GM19351 (cell line): Measurements from ENCODE around the gene NAP1L1.

ENCODE experiments used
- ATAC-seq: cut with Tn5 transposase; IDR thresholded peaks from one replicate; pipeline ENCODE4 v1.9.1; 2021; ENCODE audit warnings: mild to moderate bottlenecking, moderate library complexity; ENCODE audit not compliant: unreplicated experiment

Gene NAP1L1

DNA sequence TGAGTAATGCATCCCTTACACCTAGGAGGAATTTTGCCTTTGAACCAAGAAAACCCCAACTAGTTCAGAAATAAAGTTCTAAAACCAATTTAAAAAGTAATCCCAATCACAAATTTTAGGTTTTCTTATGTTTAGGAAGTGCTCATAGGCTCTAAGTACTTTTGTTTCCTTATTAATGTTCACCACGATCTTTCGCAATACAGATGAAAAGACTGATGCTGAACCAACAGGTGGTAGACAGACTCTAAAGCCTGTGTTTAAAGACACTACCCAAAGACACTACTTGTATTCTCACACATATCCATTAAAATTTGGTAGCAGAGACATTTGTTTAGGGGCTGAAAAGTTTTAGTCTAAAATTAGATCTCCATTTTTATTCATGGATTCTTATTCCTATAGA, 42.3 kb downstream of the NAP1L1 start:
- ATAC-seq = no peak

DNA sequence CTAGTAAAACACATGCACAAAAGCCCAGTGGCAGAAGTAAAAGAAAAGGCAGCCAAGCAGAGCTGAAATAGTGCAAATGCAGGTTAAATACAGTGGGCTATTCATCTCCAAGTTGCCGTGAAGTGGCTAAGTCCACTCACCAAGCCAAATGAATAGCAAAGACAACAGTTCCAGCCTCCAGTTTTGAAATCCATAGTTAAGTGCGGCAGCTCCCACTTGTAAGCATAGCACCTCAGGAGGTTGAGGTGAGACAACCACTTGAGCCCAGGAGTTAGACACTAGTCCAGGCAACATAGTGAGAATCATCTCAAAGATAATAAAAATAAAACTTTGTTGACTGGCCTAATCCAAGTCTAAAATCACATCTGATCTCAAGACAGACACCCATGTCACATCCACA, 43.1 kb downstream of the NAP1L1 start:
- no peak for ATAC-seq

DNA sequence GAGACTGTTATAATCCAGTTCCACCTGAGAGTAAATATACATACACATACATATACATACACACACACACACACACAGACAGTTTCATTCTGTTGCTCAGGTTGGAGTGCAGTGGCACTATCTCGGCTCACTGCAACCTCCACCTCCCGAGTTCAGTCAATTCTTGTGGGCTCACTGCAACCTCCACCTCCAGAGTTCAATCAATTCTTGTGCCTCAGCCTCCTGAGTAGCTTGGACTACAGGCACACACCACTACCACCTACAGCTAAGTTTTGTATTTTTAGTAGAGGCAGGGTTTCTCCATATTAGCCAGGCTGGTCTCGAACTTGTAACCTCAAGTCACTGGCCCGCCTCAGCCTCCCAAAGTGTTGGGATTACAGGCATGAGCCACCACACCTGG, 44.0 kb downstream of the NAP1L1 start:
- no peak for ATAC-seq

DNA sequence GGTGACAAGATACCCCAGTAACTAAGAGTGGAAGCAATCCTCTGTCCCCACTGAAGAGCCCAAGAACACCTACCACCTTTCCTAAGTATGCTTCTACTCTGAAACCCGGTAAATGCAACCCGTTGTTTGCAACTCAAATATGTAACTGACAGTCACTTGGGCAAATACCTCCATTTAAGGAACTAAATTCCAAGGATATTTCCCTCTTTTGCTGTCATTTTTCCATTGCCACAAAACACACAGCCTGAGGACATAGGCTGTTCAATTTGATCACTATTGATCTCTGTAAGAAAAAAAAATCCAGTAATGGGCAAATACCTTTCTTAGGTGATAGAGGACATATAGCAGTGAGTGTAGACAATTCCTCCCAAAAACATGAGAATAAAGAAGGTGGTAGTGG, 46.3 kb downstream of the NAP1L1 start:
- ATAC-seq = no peak

DNA sequence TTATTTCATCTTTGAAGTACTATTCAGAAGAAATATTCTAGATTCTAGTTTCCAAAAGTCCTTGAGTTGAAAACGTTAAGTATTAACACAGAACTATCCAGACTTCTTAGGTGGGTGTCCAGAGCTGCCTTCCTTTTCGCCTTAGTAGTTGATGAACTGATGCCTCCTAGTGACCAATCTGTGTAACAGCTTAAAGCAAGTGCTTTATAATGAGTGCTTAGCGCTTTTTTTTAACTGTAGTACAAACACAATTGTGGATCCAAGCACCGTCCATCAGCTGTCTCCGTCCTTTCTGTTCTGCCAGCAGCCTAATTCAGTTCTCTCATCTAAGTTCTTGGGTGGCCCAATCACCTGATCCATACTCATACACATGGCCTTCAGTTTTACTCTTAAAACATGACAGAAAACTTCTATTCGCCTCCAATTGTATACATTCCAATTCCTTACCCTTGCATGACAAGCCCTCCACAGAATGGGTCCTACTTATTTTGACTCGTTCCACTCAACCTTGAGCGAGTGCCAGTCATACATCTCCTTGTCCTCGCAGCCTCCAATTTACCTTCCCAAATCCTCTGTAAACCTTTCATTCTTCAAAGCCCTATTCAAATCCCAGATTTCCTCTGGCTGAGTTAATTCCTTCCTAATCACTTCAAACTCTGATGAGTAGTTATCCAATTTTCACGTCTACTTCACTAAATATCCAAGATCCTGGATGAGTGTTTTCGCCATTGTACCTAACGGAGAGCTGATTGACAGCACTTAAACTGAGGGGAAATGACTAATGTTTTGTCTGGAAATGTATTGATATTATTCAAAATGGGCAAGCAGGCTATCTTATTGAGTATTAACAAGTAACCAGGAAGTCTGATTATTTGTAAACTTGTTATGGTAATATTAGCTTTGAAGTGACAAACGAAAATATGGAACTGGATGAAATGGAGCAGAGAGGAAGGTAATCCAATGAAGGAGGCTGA, 47.1 kb downstream of the NAP1L1 start:
- ATAC-seq = peak; percentile 60

DNA sequence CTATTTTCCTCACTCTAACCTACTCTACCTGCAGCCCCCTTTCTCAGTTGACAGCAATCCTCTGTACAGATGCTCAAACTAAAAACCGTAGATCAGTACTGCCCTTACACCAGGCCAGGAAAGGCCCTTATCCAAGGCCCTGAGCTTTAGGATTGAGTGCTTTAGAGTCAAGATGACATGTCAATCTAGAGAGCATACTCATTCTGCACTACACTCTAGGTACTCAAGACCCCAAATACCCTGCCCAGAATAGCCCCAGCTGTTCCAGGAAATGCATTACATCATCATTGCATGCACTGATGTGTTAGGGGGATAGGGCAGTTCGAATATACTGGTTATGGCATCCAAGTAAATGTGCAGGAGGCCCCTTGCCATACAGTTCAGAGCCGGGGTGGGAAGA, 49.4 kb downstream of the NAP1L1 start:
- no peak for ATAC-seq

DNA sequence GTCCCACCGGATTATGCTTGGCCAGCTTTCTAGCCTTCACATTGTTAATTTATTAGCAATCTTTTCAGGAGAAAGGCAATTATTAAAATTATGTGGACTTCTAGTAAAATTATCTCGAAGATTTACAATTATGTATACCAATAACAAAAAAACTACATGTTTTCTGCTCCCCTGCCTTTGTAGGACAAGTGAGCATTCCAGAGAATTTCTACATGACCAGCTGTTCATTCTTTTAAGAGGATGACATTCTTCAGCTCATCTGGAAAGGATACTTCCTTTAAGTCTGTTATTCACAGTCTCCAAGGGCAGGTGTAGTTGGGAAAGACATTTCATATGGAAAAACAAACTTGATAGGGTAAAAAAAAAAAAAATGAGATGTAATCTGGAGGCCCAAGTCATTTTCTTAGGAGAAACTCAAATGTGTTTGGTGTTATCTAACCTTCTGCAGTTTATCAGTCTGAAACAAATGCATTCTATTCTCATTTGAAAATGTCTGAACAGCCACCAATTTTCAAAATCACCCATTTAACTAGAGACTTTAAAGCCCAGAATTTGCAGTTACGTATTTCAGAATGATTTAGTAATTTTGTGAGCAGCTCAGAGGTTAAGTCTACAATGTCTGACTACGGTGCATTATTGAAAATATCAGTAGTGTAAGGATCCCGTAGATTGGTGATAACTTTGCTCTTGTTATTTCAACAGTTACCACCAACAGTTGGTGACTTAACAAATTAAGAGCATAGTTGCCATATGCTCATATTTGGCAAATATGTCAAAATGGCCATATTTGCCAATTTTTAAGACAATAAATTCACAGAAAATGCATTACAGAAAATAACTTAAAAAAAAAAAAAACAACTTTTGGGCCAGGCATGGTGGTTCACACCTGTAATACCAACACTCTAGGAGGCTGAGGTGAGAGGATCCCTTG, 51.1 kb downstream of the NAP1L1 start:
- ATAC-seq = no peak

DNA sequence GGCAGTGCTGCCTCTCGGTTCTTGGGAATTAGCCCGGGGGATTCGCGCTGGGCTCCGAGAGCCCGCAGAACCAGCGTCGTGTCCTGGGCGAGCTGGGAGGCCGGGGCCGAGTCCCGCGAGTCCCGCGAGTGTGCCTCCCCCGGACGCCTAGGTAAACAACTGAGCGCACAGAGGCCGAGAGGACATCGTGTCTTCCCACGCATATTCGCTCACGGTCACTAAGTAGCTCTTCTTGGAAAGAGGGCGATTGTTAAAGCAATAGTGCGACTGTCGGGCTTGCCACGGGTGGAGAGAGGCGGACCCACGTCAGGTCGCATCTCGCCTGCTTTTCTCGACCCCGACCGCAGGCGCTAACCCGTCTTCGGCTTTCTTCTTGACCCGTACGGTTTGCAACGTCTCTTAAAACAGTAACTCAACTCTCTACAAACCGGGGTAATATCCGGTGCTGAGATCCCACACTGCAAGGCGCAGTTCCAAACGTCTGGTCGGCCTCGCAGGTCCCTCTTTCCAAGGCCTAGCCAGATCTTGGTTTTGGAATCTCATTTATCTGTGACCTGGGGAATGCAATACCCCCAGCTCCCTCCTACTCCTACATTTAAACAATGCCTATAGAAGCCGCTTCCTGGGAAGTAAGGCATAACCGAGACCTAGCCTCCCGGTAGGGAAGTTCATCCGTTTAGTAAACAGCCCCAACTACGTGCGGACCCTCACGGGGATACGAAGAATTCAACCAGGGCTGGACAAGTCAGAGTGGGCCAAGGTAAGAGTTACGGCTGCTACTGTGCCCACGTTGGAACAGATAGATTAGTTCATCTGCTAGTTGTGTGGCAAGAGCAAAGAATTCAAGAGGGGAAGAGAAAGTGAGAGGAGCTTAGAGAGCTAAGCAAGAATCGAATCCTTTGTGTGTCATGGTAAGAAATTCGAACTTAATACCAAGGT, 52.2 kb downstream of the NAP1L1 start:
- peak; percentile 26 for ATAC-seq

DNA sequence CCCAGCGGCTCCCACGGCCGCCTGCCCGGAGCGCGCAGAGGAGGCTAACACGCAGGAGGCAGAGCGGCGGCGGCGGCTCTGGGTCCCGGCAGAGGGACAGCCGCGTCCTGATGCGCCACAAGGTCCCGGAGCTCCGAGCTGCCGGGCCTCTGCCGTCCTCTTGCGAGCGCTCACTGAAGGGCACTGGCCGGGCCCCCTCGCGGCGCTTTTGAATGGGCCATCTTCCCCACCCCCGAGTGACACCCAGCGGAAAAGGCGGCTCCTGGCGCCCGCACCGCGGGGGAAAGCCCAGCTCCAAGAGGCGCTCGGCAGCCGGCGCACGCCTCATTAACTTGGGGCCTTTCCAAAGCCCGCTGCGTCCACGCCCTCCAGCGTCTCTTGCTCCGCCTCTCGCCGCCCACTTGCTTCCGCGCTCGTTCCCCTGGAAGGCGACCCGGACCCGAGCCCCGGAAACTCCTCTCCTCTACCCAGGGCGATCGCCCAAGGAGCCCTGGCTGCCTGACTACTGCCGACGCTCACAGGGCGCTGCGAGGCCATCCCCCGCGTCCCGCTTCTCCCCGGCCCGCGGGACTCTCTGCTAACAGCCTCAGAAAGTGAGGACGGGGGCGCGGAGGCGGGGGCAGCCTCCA, 53.0 kb downstream of the NAP1L1 start, which contains the start of gene PHLDA1:
PHLDA1 (minus strand) TSS at position 363 of the 629 bp plus-strand sequence.
- peak; percentile 75 for ATAC-seq

DNA sequence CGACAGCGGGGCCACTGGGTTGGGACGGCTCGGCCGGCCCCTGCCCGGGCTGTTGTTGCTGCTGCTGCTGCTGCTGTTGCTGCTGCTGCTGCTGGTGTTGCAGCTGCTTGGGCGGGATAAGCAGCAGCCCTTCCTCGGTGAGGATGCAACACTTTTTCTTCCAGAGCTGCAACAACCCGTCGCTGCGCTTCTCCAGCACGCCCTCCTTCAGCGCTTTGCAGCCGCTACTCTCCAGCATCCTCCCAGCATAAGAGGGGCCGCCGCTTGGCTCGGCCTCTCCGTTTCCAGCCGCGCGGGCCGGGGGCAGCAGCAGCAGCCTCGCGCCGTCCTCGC, 53.4 kb downstream of the NAP1L1 start:
- ATAC-seq = no peak

DNA sequence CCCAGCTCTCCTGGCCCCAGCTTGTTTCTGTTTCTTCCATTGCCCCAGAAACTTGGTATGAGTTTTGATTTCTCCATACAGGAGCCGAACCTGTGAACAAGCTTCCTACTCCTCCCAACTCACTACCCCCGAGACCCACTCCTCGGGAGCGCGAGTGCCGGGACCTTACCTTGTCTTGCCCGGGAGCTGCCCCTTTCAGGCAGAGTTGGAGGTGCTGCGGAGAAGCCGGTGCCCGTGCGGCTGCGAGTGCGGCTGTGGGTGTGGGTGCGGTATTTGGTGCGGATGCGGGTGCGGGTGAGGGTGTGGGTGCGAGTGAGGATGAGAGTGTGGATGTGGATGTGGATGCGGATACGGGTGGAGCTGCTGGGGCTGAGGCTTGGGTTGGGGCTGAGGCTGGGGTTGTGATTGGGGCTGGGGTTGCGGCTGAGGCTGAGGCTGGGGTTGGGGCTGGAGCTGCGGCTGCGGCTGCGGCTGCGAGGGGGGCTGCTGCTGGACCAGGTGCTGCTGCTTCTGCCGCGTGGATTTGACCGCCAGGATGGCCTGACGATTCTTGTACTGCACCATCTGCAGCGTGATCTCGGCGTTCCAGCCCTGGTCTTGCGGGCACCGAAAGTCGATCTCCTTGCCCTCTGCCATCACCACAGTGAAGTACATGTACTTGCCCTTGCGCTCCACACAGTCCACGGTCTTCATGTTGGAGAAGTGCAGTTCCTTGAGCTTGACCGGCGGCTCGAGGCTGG, 54.0 kb downstream of the NAP1L1 start:
- ATAC-seq = no peak

DNA sequence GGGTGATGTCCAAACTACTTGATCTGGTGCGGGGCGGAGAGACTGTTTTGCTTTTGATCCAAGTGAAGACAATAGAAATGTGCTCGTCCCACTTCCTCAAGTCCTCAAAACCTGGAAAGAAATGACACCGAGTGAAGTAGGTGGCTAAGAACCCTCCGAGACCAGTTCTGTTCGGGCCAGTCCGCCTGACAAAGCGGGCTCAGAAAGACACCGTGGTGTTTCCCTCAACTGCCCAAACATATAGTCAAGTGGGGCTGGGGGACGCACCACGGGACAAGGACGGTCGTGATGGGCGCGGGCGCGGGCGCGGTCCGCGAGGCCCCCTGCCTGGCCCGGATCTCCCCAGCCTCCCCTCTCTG, 54.5 kb downstream of the NAP1L1 start:
- ATAC-seq = no peak

DNA sequence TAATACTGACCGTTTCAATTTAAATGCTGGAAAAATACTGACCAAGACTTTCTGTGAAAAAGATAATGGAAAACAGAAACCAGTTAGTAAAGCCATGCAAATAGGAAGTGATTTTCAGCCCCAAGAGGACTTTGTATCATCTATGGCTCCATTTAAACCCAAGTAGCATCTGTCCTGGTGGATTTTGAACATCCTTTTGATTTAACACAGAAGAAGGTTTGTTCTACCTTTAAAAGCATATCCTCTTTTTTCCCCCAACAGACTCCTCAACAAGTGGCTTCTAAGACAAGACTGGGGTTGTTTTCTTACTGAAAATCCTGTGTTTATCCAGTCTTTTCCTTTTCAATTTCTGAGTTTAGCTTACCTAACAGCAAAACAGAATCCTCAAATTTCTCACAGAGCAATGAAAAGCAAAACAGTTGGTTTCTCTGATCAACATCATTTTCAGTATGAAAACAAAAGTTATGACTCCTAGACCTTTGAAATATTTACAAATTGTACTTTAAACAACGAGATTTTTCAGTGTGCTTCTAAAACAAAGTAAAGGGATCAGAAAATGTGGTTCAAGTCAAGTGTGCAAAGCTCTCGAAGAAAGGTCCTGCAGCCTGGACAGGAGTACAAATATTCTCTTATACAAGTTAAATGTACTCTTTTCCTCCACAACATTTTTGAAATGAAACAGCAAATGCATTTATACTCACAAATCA, 55.8 kb downstream of the NAP1L1 start:
- ATAC-seq = no peak

DNA sequence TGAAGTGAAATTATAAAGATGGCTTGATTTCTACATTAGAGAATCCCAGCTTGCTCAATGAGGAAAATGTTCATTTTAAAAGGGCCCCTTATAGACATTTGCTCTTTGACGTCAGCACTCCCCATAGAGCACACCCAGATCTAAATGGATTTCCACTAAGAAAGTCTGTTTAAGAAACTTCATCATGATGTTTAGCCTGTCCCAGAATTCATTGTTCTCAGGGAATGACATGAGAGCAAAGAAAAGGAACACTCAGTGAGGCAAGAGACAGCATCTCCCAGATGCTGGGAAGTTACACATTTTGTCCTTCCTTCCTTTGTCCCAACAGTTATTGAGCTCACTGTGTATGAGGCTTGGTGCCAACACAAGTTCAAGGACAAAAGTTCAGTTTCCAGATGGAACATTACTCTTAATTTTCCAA, 57.8 kb downstream of the NAP1L1 start:
- ATAC-seq = no peak

DNA sequence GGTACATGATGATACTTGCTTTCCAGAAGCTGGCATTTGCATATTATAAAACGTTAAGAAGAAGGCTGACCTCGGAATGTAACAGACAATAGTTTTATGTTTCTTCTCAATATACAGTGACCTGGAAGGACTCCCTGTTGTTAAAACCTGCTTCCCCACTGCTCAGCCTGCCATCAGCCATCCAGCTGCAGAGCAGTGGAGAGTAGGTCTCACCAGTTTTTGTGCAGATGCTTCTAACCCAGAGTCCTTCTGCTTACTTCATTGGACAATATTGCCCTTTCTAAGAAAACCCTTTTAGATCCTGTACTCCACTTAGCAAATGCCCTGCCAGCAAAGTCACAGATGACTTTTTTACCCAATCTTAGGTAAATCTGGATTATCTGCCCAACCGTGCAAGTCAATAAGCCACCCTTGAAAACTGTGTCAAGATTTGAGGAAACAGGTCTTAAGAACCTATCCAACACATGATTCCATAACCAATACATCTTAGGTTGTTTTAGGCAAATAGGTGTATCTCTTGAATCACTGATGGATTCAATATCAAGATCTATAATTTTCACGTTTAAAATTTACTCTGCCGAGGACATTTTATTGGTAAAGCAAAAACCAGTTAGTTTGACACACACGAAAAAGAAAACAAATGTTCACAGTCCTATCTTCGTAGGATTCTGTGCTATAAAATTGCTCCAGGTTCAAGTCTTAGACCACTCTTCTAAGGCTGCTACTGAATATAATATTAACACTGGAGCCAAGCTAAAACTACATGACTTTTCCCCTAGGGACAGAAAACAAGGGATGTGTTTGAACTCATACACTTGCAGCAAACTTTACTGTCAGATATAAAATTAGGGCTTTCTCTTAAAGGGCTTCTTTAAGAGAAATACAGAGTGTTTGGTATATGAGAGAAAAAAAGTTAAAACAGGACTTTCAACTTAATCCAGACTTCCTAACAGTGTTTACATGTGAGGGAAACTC, 58.6 kb downstream of the NAP1L1 start:
- no peak for ATAC-seq

DNA sequence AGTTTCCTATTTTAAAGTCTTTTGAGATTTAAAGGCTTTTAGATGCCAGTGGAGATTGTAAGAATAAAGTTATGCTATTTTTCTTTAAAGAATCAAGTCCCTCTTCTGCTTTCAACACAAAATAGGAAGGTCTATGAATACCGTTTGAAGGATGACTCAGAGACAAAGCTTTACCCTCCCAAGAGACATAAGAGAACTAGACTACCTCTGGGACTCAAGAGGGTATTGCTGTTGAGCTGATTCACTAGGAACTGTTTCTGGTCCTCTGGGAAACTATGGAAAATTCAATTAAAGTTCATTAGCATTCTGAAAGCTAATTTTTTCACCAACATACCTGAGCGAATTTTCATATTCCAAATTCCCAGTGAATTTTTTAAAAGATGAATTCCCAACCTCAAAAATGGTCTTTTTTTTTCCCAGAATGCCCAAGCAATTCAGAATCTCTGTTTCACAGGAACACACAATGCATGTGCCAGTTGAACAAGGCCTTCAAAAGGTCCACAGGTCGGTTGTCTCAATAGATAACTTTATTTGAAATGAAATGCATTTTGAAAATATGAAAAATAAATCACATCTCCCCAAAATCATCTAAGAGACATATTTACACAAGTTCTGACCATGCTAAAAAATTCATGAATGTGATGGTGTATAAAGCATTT, 59.4 kb downstream of the NAP1L1 start:
- no peak for ATAC-seq

DNA sequence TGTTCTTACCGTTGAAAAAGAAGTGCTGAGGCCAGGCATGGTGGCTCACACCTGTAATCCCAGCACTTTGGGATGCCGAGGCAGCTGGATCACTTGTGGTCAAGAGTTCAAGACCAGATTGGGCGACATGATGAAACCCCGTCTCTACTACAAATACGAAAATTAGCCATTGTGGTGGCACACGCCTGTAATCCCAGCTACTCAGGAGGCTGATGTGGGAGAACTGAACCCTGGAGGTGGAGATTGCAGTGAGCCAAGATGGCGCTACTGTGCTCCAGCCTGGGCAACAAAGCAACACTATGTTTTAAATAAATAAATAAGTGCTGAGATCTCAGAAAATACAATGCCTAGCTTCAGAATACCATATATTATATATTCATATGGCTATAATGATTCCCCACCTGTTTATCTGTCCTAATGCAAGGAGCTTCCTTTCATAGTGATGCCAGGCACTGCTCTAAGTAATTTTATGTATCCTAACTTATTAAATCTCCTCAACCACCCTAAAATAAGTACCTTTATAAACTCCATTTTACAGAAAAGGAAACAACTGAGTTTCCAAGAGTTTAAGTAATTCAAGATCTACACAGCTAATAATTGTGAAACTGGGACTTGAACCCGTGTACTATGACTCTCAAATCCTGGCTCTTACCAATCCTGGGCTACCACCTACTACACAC, 60.2 kb downstream of the NAP1L1 start:
- ATAC-seq = no peak
